ENCODE data around the gene CACYBP. TPM values are rescaled to one million over a fixed set of nuclear protein-coding genes. Genes with fewer than 3 reads are reported as not detected.

CACYBP gene
- total RNA-seq, result 90.9 and 98.8 TPM in 2 replicates

- Mint-ChIP-seq H3K9me3 (no peaks in the 10 kb centered on the region), H3K4me3 (no peak within 1 kb of the TSS), H3K27me3 (no peaks in the 10 kb centered on the region), H3K36me3 (ENCODE audit: low read depth) (peaks cover 27% of the 10 kb centered on the region), H3K27ac (no peak within 1 kb of the TSS), H3K4me1 (peaks cover 38% of the 10 kb centered on the region)
- intact Hi-C loops (cut with micrococcal nuclease), result loop anchor here (1.0 to 10.0 kb wide), 11 partner anchors 23 to 1585 kb away; partner anchors contain the start of genes CENPL, COP1, DARS2 and MRPS14
- TF ChIP-seq CTCF (IDR thresholded peaks at IDR 0.05), result no peak
- ATAC-seq (ENCODE audit: low read depth) (no peak), DNase-seq (no peak)
- ChIA-PET CTCF (interaction anchor here (1.9 kb wide), 1 partner anchor 224 kb away, joined by 4 read pairs; no protein-coding TSS in a partner anchor), POLR2A (interaction anchor here (0.5 to 5.0 kb wide), 39 partner anchors 8 to 1660 kb away, joined by 3 to 139 read pairs (median 6); partner anchors contain the start of genes GAS5, KLHL20, MRPS14 and PRDX6)
These were observed at the start of gene CACYBP for GRCh38 chr1:174999936-175000696. TSS of gene CACYBP (plus strand) at chr1:174999947. CDS start at chr1:175000181, 234 bp downstream.

- Mint-ChIP-seq H3K4me3 (peak overlapping the region; percentile 70), H3K36me3 (ENCODE audit: low read depth) (peaks cover 12% of the 10 kb centered on the region), H3K9me3 (no peaks in the 10 kb centered on the region), H3K4me1 (peaks cover 51% of the 10 kb centered on the region), H3K27ac (peak overlapping the region; percentile 79), H3K27me3 (no peaks in the 10 kb centered on the region)
- no peak for TF ChIP-seq CTCF (IDR thresholded peaks at IDR 0.05)
- ATAC-seq (ENCODE audit: low read depth) (peak; percentile 67), DNase-seq (no peak)
- ChIA-PET POLR2A (interaction anchor here (0.6 to 3.1 kb wide), 7 partner anchors 12 to 694 kb away, joined by 3 to 15 read pairs (median 6); partner anchors contain the start of genes CACYBP and MRPS14), CTCF (interaction anchor here (1.1 to 2.9 kb wide), 2 partner anchors 12 to 30 kb away, joined by 3 to 9 read pairs; no protein-coding TSS in a partner anchor)
- intact Hi-C loops (cut with micrococcal nuclease), result loop anchor here (1.0 to 5.0 kb wide), 3 partner anchors 11 to 76 kb away; no protein-coding TSS in a partner anchor
These were observed 46.3 kb upstream of the CACYBP start for GRCh38 chr1:174953285-174954072.

- H3K9me3 Mint-ChIP-seq, result no peaks in the 10 kb centered on the region
- H3K4me3 Mint-ChIP-seq, result peak overlapping the region; percentile 70
- H3K27ac Mint-ChIP-seq, result peak overlapping the region; percentile 79
- no peak for TF ChIP-seq CTCF (IDR thresholded peaks at IDR 0.05)
- CTCF ChIA-PET, result interaction anchor here (1.1 to 2.9 kb wide), 2 partner anchors 12 to 29 kb away, joined by 3 to 9 read pairs; no protein-coding TSS in a partner anchor
- POLR2A ChIA-PET, result interaction anchor here (0.9 to 3.1 kb wide), 8 partner anchors 10 to 154 kb away, joined by 3 to 15 read pairs (median 5); partner anchors contain the start of genes CACYBP and MRPS14
- no peaks in the 10 kb centered on the region for H3K27me3 Mint-ChIP-seq
- H3K36me3 Mint-ChIP-seq (ENCODE audit: low read depth), result peaks cover 18% of the 10 kb centered on the region
- no peak for ATAC-seq (ENCODE audit: low read depth)
- intact Hi-C loops (cut with micrococcal nuclease), result loop anchor here (5.0 kb wide), 1 partner anchor 77 kb away; no protein-coding TSS in a partner anchor
- peaks cover 52% of the 10 kb centered on the region for H3K4me1 Mint-ChIP-seq
- no peak for DNase-seq
These were observed 45.7 kb upstream of the CACYBP start for GRCh38 chr1:174954073-174954460.

- Mint-ChIP-seq H3K9me3 (no peaks in the 10 kb centered on the region), H3K4me1 (peaks cover 52% of the 10 kb centered on the region), H3K4me3 (peak overlapping the region; percentile 52), H3K27me3 (no peaks in the 10 kb centered on the region), H3K36me3 (ENCODE audit: low read depth) (peaks cover 20% of the 10 kb centered on the region), H3K27ac (peak overlapping the region; percentile 42)
- ChIA-PET POLR2A (interaction anchor here (0.9 to 3.1 kb wide), 7 partner anchors 9 to 155 kb away, joined by 3 to 15 read pairs (median 5); partner anchors contain the start of genes CACYBP and MRPS14), CTCF (interaction anchor here (2.9 kb wide), 1 partner anchor 28 kb away, joined by 9 read pairs; no protein-coding TSS in a partner anchor)
- no peak for TF ChIP-seq CTCF (IDR thresholded peaks at IDR 0.05)
- intact Hi-C loops (cut with micrococcal nuclease), result loop anchor here (5.0 kb wide), 1 partner anchor 78 kb away; no protein-coding TSS in a partner anchor
- DNase-seq (no peak), ATAC-seq (ENCODE audit: low read depth) (no peak)
These were observed 44.8 kb upstream of the CACYBP start for GRCh38 chr1:174954671-174955669.
